Measurements from ENCODE around the gene DNAJA1.

Gene DNAJA1

DNA sequence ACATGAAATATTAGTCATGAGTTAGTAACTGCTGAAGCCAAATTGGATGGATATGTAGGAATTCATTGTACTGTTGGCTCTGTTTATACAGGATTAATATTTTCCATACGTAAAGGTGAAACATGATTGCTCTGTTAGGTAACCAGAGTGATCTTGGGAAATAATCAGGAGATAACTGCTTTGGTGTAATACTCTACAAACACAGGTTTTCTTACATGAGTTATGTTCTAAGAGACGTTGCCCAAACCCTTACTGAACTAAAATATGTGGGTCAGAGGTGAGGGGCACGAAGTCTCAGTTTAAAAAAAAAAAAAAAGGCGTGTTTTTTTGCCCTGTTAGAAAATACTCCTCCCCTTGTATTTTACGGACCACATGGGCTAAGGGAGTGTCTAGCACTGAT lies 7.8 kb downstream of the DNAJA1 start:
- no peak for TF ChIP-seq REST (IDR thresholded peaks at IDR 0.05; ENCODE audit: insufficient read depth in 1 of 2, low read depth in 2 of 2, low read length in 2 of 2)
- no peak for TF ChIP-seq TAF1 (IDR thresholded peaks at IDR 0.05; ENCODE audit: borderline replicate concordance, insufficient read depth, low read length)
- no peak for TF ChIP-seq POLR2AphosphoS5 (IDR thresholded peaks at IDR 0.05; ENCODE audit: low read depth, low read length)
- TF ChIP-seq SIN3A (IDR thresholded peaks at IDR 0.05; ENCODE audit: borderline replicate concordance, insufficient read depth, low read length), result no peak
- TF ChIP-seq FOXP2 (optimal IDR thresholded peaks at IDR 0.05; ENCODE audit: borderline replicate concordance, extremely low read depth, extremely low read length, insufficient read depth), result no peak

DNA sequence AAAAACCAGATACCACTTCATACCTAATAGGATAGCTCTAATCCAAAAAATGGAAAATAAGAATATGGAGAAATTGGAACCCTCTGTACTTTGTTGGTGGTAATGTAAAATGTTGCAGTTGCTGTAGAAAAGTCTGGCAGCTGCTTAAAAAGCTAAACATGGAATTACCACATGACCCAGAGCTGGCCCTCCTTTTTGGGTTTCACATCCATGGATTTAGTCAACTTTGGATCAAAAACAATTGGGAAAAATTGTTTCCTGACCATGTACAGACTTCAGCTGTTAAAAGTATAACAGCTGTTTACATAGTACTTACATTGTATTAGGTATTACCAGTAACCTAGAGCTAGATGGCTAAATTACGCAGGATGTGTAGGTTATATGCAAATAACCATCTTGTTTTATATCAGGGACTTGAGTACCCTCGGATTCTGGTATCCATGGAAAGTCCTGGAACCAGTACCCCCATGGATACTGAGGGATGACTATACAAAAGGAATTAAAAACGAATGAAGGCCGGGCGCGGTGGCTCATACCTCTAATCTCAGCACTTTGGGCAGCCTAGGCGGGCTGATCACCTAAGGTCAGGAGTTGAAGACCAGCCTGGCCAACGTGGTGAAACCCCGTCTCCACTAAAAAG lies 15.8 kb downstream of the DNAJA1 start:
- no peak for TF ChIP-seq TAF1 (IDR thresholded peaks at IDR 0.05; ENCODE audit: borderline replicate concordance, insufficient read depth, low read length)
- no peak; the same call in 1 of the 2 replicates for TF ChIP-seq POLR2AphosphoS5 (IDR thresholded peaks at IDR 0.05; ENCODE audit: low read depth, low read length)
- TF ChIP-seq FOXP2 (optimal IDR thresholded peaks at IDR 0.05; ENCODE audit: borderline replicate concordance, extremely low read depth, extremely low read length, insufficient read depth), result no peak
- no peak for TF ChIP-seq REST (IDR thresholded peaks at IDR 0.05; ENCODE audit: insufficient read depth in 1 of 2, low read depth in 2 of 2, low read length in 2 of 2)
- no peak for TF ChIP-seq SIN3A (IDR thresholded peaks at IDR 0.05; ENCODE audit: borderline replicate concordance, insufficient read depth, low read length)

GRCh38 chr9:33041432-33042188 lies 16.5 kb downstream of the DNAJA1 start:
- no peak for TF ChIP-seq FOXP2 (optimal IDR thresholded peaks at IDR 0.05; ENCODE audit: borderline replicate concordance, extremely low read depth, extremely low read length, insufficient read depth)

- TF ChIP-seq TAF1 (IDR thresholded peaks at IDR 0.05; ENCODE audit: borderline replicate concordance, insufficient read depth, low read length) (no peak), FOXP2 (optimal IDR thresholded peaks at IDR 0.05; ENCODE audit: borderline replicate concordance, extremely low read depth, extremely low read length, insufficient read depth) (no peak), POLR2AphosphoS5 (IDR thresholded peaks at IDR 0.05; ENCODE audit: low read depth, low read length) (no peak), SIN3A (IDR thresholded peaks at IDR 0.05; ENCODE audit: borderline replicate concordance, insufficient read depth, low read length) (no peak), REST (IDR thresholded peaks at IDR 0.05; ENCODE audit: insufficient read depth in 1 of 2, low read depth in 2 of 2, low read length in 2 of 2) (no peak)
Observed at GRCh38 chr9:33042473-33042872, 17.4 kb downstream of the DNAJA1 start.

DNA sequence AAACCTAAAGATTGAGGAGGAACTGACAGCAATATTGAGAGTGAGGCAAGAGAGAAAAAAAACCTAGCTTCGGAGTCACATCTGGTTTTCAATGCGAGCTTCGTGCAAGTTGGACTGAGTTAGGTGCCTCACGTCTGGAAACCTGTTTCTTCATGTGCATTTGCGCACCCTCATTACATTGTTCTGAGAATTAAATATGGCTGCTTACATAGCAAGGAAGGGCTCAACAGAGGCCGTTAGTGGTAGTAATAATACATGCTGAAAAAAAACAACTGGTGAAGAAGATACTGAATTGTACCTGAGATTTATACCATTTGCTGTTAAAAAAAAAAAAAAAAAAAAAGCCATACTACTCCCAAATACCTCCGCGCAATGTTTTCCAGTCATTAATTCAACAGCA lies 18.6 kb downstream of the DNAJA1 start:
- TF ChIP-seq TAF1 (IDR thresholded peaks at IDR 0.05; ENCODE audit: borderline replicate concordance, insufficient read depth, low read length) (no peak), FOXP2 (optimal IDR thresholded peaks at IDR 0.05; ENCODE audit: borderline replicate concordance, extremely low read depth, extremely low read length, insufficient read depth) (no peak), SIN3A (IDR thresholded peaks at IDR 0.05; ENCODE audit: borderline replicate concordance, insufficient read depth, low read length) (no peak), REST (IDR thresholded peaks at IDR 0.05; ENCODE audit: insufficient read depth in 1 of 2, low read depth in 2 of 2, low read length in 2 of 2) (no peak), POLR2AphosphoS5 (IDR thresholded peaks at IDR 0.05; ENCODE audit: low read depth, low read length) (no peak)

Data from PFSK-1 (cell line).